ENCODE results near the gene TGM5. TPM values are rescaled to one million over a fixed set of nuclear protein-coding genes. Genes with fewer than 3 reads are reported as not detected.

TGM5 gene
- total and polyA plus RNA-seq, 2 experiments from 2014 or later = not detected

DNA sequence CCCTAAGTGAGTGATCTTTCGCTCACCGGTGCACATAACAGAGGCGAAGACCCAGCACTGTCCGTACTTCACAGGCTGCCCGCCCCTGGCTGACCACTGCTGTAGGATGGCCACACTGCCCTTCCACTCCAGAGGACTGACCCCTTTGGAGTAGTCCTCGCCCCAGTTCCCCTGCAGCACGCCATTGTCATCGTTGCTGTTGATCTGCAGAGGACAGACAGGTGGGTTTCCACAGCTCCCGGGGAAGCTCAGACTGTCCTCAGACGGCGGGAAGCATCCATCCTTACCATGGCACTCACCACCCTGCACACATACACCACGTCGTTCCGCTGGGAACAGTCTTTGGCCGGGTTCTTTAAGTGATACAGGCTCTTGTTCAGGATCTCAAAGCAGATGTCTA is 20.5 kb upstream of the TGM5 start:
- no peak overlapping the region for H3K4me3 Mint-ChIP-seq
- no peaks in the 10 kb centered on the region for H3K9me3 Mint-ChIP-seq
- ATAC-seq = no peak
- Histone ChIP-seq H3K27me3 (ENCODE audit: insufficient read depth) (no peaks in the 10 kb centered on the region), H3F3A (replicated peaks; ENCODE audit: low read depth) (no peaks in the 10 kb centered on the region), H3K4me2 (no peak overlapping the region), H3K27ac (ENCODE audit: low read depth) (no peak overlapping the region), H4K20me1 (replicated peaks; ENCODE audit: insufficient read depth) (no peaks in the 10 kb centered on the region), H3K9me2 (ENCODE audit: insufficient read depth) (no peaks in the 10 kb centered on the region), H3K79me2 (replicated peaks; ENCODE audit: insufficient read depth) (no peaks in the 10 kb centered on the region), H3K36me3 (ENCODE audit: insufficient read depth) (no peaks in the 10 kb centered on the region), H3K4me3 (no peak overlapping the region), H2AFZ (no peak overlapping the region), H3K4me1 (ENCODE audit: insufficient read depth) (no peaks in the 10 kb centered on the region)
- no peaks in the 10 kb centered on the region for H3K4me1 Mint-ChIP-seq
- no peak for DNase-seq (ENCODE audit: low spot score)
- H3K36me3 Mint-ChIP-seq (ENCODE audit: low read depth) = no peaks in the 10 kb centered on the region; the same call in 2 of the 3 replicates
- no peaks in the 10 kb centered on the region for H3K27me3 Mint-ChIP-seq (ENCODE audit: insufficient read depth, low read depth, poor library complexity)
- no peak overlapping the region for H3K27ac Mint-ChIP-seq
- TF ChIP-seq EZH2phosphoT487 (IDR thresholded peaks at IDR 0.05; ENCODE audit: unreplicated experiment) (no peak), EZH2 (IDR thresholded peaks at IDR 0.05; ENCODE audit: low read depth, unreplicated experiment) (no peak), ZNF462 (CRISPR knock-in tag; IDR thresholded peaks at IDR 0.05) (no peak), ZNF114 (CRISPR knock-in tag; IDR thresholded peaks at IDR 0.05) (no peak), ZNF331 (CRISPR knock-in tag; IDR thresholded peaks at IDR 0.05; ENCODE audit: low read depth) (no peak), STAT1 (IDR thresholded peaks at IDR 0.05; ENCODE audit: unreplicated experiment) (no peak), CREB1 (CRISPR knock-in tag; IDR thresholded peaks at IDR 0.05; ENCODE audit: low read depth) (no peak), NANOG (IDR thresholded peaks at IDR 0.05; ENCODE audit: borderline replicate concordance) (no peak), JUNB (IDR thresholded peaks at IDR 0.05; ENCODE audit: unreplicated experiment) (no peak), POLR2AphosphoS5 (IDR thresholded peaks at IDR 0.05; ENCODE audit: low read depth) (no peak)
- TF ChIP-seq, protein P1, sequence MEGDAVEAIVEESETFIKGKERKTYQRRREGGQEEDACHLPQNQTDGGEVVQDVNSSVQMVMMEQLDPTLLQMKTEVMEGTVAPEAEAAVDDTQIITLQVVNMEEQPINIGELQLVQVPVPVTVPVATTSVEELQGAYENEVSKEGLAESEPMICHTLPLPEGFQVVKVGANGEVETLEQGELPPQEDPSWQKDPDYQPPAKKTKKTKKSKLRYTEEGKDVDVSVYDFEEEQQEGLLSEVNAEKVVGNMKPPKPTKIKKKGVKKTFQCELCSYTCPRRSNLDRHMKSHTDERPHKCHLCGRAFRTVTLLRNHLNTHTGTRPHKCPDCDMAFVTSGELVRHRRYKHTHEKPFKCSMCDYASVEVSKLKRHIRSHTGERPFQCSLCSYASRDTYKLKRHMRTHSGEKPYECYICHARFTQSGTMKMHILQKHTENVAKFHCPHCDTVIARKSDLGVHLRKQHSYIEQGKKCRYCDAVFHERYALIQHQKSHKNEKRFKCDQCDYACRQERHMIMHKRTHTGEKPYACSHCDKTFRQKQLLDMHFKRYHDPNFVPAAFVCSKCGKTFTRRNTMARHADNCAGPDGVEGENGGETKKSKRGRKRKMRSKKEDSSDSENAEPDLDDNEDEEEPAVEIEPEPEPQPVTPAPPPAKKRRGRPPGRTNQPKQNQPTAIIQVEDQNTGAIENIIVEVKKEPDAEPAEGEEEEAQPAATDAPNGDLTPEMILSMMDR (conservative IDR thresholded peaks at IDR 0.05; ENCODE audit: low read depth in 2 of 2) = no peak
- TF ChIP-seq, protein P2, sequence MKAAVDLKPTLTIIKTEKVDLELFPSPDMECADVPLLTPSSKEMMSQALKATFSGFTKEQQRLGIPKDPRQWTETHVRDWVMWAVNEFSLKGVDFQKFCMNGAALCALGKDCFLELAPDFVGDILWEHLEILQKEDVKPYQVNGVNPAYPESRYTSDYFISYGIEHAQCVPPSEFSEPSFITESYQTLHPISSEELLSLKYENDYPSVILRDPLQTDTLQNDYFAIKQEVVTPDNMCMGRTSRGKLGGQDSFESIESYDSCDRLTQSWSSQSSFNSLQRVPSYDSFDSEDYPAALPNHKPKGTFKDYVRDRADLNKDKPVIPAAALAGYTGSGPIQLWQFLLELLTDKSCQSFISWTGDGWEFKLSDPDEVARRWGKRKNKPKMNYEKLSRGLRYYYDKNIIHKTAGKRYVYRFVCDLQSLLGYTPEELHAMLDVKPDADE (IDR thresholded peaks at IDR 0.05) = no peak
- TF ChIP-seq, protein P3, sequence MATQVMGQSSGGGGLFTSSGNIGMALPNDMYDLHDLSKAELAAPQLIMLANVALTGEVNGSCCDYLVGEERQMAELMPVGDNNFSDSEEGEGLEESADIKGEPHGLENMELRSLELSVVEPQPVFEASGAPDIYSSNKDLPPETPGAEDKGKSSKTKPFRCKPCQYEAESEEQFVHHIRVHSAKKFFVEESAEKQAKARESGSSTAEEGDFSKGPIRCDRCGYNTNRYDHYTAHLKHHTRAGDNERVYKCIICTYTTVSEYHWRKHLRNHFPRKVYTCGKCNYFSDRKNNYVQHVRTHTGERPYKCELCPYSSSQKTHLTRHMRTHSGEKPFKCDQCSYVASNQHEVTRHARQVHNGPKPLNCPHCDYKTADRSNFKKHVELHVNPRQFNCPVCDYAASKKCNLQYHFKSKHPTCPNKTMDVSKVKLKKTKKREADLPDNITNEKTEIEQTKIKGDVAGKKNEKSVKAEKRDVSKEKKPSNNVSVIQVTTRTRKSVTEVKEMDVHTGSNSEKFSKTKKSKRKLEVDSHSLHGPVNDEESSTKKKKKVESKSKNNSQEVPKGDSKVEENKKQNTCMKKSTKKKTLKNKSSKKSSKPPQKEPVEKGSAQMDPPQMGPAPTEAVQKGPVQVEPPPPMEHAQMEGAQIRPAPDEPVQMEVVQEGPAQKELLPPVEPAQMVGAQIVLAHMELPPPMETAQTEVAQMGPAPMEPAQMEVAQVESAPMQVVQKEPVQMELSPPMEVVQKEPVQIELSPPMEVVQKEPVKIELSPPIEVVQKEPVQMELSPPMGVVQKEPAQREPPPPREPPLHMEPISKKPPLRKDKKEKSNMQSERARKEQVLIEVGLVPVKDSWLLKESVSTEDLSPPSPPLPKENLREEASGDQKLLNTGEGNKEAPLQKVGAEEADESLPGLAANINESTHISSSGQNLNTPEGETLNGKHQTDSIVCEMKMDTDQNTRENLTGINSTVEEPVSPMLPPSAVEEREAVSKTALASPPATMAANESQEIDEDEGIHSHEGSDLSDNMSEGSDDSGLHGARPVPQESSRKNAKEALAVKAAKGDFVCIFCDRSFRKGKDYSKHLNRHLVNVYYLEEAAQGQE (IDR thresholded peaks at IDR 0.05; ENCODE audit: unreplicated experiment) = no peak
